Nasal cavity respiratory epithelium epithelial cell of viscerocranial mucosa (primary cell): ENCODE results near the gene PBOV1. TPM values are rescaled to one million over a fixed set of nuclear protein-coding genes. Genes with fewer than 3 reads are reported as not detected.

ENCODE experiments used
- total RNA-seq: library from RNA; depleted of rRNA; stranded (reverse); fragments of >200 nt; gene quantifications from 2 replicates; pipeline ENCODE4 v1.2.3, GENCODE V29; 2014

Gene PBOV1
- total RNA-seq, result not detected in 2 replicates

DNA sequence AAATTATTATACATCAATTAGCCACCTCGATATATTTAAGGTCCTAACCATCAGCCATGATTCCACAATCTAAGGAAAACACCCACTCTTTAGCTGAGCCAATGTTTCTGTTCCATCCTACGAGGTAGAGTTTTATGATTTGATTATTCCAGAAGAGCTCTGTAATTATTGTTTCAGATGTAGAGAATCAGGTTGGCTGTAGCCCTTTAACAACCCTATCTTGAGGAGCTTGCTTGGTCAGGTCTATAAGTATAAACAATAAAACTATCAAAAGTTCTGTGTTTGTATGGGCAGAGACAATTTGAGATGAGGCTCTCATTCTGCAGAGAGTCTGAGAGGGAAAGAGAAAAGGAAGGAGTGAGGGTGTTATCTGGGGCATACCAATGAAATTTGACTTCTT is at the start of gene PBOV1:
PBOV1 (minus strand) TSS at position 43 of the 400 bp plus-strand sequence. CDS start 96 bp downstream, outside the sequence.

Other genes with a start within 250 kb of the PBOV1 start
- gene PERP, start 111.1 kb downstream of the PBOV1 start, total RNA-seq, result 269 and 452 TPM in 2 replicates
- gene ARFGEF3, start 56.6 kb downstream of the PBOV1 start, total RNA-seq, result 8.9 and 17.8 TPM in 2 replicates
- gene SMIM28, start 159.4 kb upstream of the PBOV1 start, total RNA-seq, result not detected in 2 replicates
- 35.7 and 40.7 TPM in 2 replicates for gene HEBP2, start 185.7 kb upstream of the PBOV1 start, total RNA-seq